Uterus (tissue), 2 donors: ENCODE measurements around the gene SEPTIN1.

Source experiments
- POLR2A ChIP-seq, 2 donors: fragments of 450-650 bp; IDR thresholded peaks; one replicate each; pipeline ENCODE4 v1.6.1; 2016; ENCODE audit warnings: antibody characterized with exemption in 2 of 2, mild to moderate bottlenecking in 1 of 2, moderate library complexity in 1 of 2
- TF ChIP-seq, protein P1 (sequence below), 4 experiments: fragments of 200-600 bp in 2 of 4; fragments of 450-650 bp in 2 of 4; sonication (generic) in 2 of 4; IDR thresholded peaks; one replicate each; pipeline ENCODE4 v1.5.1; 2016 to 2019; ENCODE audit warnings: antibody characterized with exemption in 4 of 4, mild to moderate bottlenecking in 2 of 4, moderate library complexity in 1 of 4

DNA sequence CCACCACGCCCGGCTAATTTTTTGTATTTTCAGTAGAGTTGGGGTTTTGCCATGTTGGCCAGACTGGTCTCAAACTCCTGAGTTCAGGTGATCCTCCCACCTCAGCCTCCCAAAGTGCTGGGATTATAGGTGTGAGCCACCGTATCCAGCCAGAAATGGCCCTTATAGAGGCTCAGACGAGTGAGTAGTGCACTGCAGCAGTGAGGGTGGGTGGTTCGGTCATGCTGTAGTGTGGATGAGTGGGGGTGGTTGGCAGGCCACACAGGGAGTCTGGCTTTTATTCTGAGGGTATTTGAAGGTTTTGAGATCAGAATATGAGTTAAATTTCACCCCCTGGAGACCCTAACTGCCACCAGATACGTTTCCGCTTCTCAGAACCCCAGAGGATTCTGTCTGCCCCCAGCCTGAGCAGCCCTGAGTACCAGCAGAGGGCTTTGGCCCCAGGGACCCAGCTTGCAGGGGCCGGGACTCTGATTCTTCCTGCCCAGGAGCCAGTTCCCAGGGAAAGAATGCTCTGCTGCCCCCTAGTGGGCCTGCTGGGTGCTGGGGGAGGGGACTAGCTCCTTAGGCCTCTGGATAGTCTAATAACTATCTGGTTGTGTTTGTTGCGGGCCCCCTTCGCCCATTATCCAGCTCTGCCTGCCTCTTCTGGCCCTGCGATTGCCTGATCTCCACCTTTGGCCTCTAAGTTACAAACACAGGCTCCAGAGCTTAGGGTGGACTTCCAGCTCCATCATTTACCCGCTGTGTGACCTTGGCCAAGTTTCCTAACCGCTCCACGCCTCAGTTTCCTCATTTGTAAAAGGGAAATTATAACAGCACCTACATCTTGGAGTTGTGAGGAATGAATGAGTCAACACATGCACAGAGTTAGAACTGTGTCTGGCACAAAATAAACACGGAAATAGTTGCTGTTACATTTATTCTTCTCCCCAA is 27.0 kb upstream of the SEPTIN1 start:
- TF ChIP-seq, protein P1, sequence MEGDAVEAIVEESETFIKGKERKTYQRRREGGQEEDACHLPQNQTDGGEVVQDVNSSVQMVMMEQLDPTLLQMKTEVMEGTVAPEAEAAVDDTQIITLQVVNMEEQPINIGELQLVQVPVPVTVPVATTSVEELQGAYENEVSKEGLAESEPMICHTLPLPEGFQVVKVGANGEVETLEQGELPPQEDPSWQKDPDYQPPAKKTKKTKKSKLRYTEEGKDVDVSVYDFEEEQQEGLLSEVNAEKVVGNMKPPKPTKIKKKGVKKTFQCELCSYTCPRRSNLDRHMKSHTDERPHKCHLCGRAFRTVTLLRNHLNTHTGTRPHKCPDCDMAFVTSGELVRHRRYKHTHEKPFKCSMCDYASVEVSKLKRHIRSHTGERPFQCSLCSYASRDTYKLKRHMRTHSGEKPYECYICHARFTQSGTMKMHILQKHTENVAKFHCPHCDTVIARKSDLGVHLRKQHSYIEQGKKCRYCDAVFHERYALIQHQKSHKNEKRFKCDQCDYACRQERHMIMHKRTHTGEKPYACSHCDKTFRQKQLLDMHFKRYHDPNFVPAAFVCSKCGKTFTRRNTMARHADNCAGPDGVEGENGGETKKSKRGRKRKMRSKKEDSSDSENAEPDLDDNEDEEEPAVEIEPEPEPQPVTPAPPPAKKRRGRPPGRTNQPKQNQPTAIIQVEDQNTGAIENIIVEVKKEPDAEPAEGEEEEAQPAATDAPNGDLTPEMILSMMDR (IDR thresholded peaks at IDR 0.05) = peak; percentile 90 to 95 (median 92)
- no peak for TF ChIP-seq POLR2A (IDR thresholded peaks at IDR 0.05)
